DOHH2 (cell line): ENCODE measurements around the gene DOCK1.

Source experiments
- H3F3A ChIP-seq: fragments of 200-600 bp; sonication (generic), shearing (Covaris generic); 2 replicates; pipeline ENCODE4 v1.6.0; 2016; ENCODE audit warnings: antibody characterized with exemption, mild to moderate bottlenecking; ENCODE audit not compliant: control insufficient read depth, insufficient read depth
- H3K27ac ChIP-seq: fragments of 200-600 bp; sonication (generic); 2 replicates; pipeline ENCODE4 v1.5.1; 2014; ENCODE audit warnings: low read depth, mild to moderate bottlenecking, low read length, moderate library complexity
- H3K27me3 ChIP-seq: fragments of 200-600 bp; sonication (generic); 2 replicates; pipeline ENCODE4 v1.6.1; 2014; ENCODE audit warnings: mild to moderate bottlenecking, low read length, mixed read lengths; ENCODE audit not compliant: control insufficient read depth
- H3K36me3 ChIP-seq: fragments of 200-600 bp; sonication (generic); 2 replicates; pipeline ENCODE4 v1.6.1; 2014; ENCODE audit warnings: mild to moderate bottlenecking, low read length, moderate library complexity, mixed read lengths; ENCODE audit not compliant: control insufficient read depth
- H3K4me1 ChIP-seq: fragments of 200-600 bp; sonication (generic); 2 replicates; pipeline ENCODE4 v1.6.1; 2014; ENCODE audit warnings: mild to moderate bottlenecking, low read length, mixed read lengths; ENCODE audit not compliant: control insufficient read depth
- H3K4me2 ChIP-seq: fragments of 200-600 bp; sonication (generic); 2 replicates; pipeline ENCODE4 v1.6.0; 2014; ENCODE audit warnings: mild to moderate bottlenecking, low read length, moderate library complexity
- H3K4me3 ChIP-seq: fragments of 200-600 bp; sonication (generic); 2 replicates; pipeline ENCODE4 v1.5.1; 2014; ENCODE audit warnings: mild to moderate bottlenecking, low read length, mixed read lengths
- H3K79me2 ChIP-seq: fragments of 200-600 bp; sonication (generic); 2 replicates; pipeline ENCODE4 v1.6.1; 2014; ENCODE audit warnings: mild to moderate bottlenecking, low read length, mixed read lengths; ENCODE audit not compliant: control insufficient read depth
- H3K9me2 ChIP-seq: fragments of 200-600 bp; sonication (generic); replicated peaks from 2 replicates; pipeline ENCODE4 v1.6.1; 2014; ENCODE audit warnings: mild to moderate bottlenecking, low read length, mixed read lengths; ENCODE audit not compliant: control insufficient read depth
- H3K9me3 ChIP-seq: fragments of 200-600 bp; sonication (generic); 2 replicates; pipeline ENCODE4 v1.6.1; 2014; ENCODE audit warnings: antibody characterized with exemption, low read length, mixed read lengths; ENCODE audit not compliant: control insufficient read depth, insufficient read depth
- H4K20me1 ChIP-seq: fragments of 200-600 bp; sonication (generic); 2 replicates; pipeline ENCODE4 v1.6.0; 2014; ENCODE audit warnings: low read depth, mild to moderate bottlenecking, antibody characterized with exemption, low read length, moderate library complexity; ENCODE audit not compliant: control insufficient read depth, insufficient read depth
- EZH2phosphoT487 ChIP-seq: fragments of 200-600 bp; sonication (generic); IDR thresholded peaks from 2 replicates; pipeline ENCODE4 v1.6.1; 2017; ENCODE audit warnings: borderline replicate concordance, mild to moderate bottlenecking, antibody characterized with exemption, low read length, moderate library complexity, mixed read lengths
- TF ChIP-seq, protein P1 (sequence below): fragments of 200-600 bp; sonication (generic); IDR thresholded peaks from one replicate; pipeline ENCODE4 v1.5.1; 2014; ENCODE audit warnings: antibody characterized with exemption, mild to moderate bottlenecking, low read depth, low read length; ENCODE audit not compliant: poor library complexity, severe bottlenecking

DOCK1 gene

DNA sequence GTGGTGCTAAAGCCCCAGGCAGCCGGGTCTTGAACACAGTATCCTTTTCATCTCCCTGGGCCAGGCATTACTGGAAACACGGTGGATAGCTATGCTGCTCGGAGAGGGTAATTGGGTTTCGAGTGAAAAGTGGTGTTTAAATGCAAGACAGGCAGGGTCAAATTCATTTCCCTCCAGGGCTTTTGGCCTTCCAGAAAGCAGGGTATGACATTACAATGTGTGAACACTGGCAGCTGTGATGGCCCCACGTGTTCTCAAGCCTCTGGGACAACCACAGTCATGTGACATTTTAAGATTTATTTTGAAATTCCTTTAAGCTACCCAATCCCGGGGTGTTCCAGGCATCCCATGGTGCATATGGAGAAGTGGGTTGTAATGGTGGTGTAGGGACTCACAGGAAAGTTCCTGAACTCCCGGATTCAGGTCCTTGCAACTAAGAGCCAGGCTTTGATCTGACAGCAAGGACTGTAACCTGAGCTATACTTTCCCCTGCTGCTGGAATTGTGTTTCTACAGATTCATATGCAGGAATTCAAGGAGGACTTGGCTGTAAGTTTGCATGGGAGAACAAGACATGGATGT is 244.4 kb downstream of the DOCK1 start:
- no peak overlapping the region for H3K27ac ChIP-seq
- H3K9me3 ChIP-seq: peaks cover 6% of the 10 kb centered on the region; the same call in 1 of the 2 replicates
- TF ChIP-seq, protein P1, sequence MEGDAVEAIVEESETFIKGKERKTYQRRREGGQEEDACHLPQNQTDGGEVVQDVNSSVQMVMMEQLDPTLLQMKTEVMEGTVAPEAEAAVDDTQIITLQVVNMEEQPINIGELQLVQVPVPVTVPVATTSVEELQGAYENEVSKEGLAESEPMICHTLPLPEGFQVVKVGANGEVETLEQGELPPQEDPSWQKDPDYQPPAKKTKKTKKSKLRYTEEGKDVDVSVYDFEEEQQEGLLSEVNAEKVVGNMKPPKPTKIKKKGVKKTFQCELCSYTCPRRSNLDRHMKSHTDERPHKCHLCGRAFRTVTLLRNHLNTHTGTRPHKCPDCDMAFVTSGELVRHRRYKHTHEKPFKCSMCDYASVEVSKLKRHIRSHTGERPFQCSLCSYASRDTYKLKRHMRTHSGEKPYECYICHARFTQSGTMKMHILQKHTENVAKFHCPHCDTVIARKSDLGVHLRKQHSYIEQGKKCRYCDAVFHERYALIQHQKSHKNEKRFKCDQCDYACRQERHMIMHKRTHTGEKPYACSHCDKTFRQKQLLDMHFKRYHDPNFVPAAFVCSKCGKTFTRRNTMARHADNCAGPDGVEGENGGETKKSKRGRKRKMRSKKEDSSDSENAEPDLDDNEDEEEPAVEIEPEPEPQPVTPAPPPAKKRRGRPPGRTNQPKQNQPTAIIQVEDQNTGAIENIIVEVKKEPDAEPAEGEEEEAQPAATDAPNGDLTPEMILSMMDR: no peak
- TF ChIP-seq EZH2phosphoT487: no peak
- no peaks in the 10 kb centered on the region for H3K27me3 ChIP-seq
- H3K4me1 ChIP-seq: no peaks in the 10 kb centered on the region
- no peak overlapping the region for H3K4me3 ChIP-seq
- H3K9me2 ChIP-seq: no peaks in the 10 kb centered on the region
- no peaks in the 10 kb centered on the region for H3K36me3 ChIP-seq
- H4K20me1 ChIP-seq: no peaks in the 10 kb centered on the region
- H3F3A ChIP-seq: no peaks in the 10 kb centered on the region
- no peaks in the 10 kb centered on the region for H3K79me2 ChIP-seq
- no peak overlapping the region for H3K4me2 ChIP-seq

DNA sequence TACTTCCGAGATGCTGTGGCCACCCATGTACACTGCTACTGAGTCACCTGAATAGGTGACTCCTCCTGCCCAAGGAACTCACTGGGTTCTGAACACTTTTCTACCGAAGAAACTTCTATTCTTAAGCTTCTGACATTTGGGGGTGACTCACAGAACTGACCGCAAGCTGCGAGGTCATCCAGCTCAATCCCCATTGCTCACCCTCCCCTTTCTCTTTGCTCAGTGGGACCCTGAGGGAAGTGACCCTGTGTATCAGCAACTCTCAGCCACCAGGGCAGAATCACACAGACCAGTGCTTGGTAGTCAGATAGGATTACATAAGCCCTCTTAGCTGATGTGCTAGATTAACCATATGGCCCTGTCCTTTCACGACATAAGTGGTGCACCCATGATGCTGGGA is 244.9 kb downstream of the DOCK1 start:
- Histone ChIP-seq H3F3A (no peaks in the 10 kb centered on the region), H4K20me1 (no peaks in the 10 kb centered on the region), H3K9me2 (no peaks in the 10 kb centered on the region), H3K4me2 (no peak overlapping the region), H3K4me3 (no peak overlapping the region), H3K36me3 (no peaks in the 10 kb centered on the region), H3K27me3 (no peaks in the 10 kb centered on the region), H3K79me2 (no peaks in the 10 kb centered on the region), H3K27ac (no peak overlapping the region), H3K9me3 (peaks cover 6% of the 10 kb centered on the region; the same call in 1 of the 2 replicates), H3K4me1 (no peaks in the 10 kb centered on the region)
- TF ChIP-seq, protein P1: no peak
- no peak for TF ChIP-seq EZH2phosphoT487

DNA sequence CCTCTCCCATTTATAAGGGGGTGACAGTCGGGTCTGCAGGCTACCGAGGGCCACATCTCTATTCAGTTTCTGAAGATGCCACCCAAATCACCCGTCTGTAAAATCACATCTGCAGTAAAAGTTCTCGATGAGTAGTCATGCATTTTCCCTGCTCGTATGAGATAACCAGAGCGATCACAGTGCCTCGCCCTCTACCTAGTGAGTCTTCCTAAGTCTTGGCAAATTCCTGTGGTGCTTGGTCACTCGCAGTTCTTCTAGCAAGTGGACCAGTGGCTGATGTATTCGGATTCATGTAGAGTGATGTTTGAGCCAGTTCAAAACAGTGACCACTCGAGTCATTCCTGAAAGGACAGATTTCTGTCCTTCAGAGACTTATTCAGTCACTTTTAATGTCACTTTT is 246.3 kb downstream of the DOCK1 start:
- Histone ChIP-seq H3K4me1 (no peaks in the 10 kb centered on the region), H3K4me3 (no peak overlapping the region), H3K4me2 (no peak overlapping the region), H3K36me3 (no peaks in the 10 kb centered on the region), H3K79me2 (no peaks in the 10 kb centered on the region), H3K9me2 (no peaks in the 10 kb centered on the region), H3K27me3 (no peaks in the 10 kb centered on the region), H3K9me3 (peaks cover 6% of the 10 kb centered on the region; the same call in 1 of the 2 replicates), H3F3A (no peaks in the 10 kb centered on the region), H3K27ac (no peak overlapping the region), H4K20me1 (no peaks in the 10 kb centered on the region)
- TF ChIP-seq EZH2phosphoT487: no peak
- TF ChIP-seq, protein P1: no peak
